Measurements from ENCODE around the gene LPAR3. TPM values are rescaled to one million over a fixed set of nuclear protein-coding genes. Genes with fewer than 3 reads are reported as not detected.
A peak's percentile ranks its signal among the peaks of the same experiment; 100 is the strongest.

LPAR3 gene
- total and polyA plus RNA-seq, 2 of the 13 experiments (the other 11 are each of a cell fraction or from before 2014, with no cell fraction given), result not detected

- TF ChIP-seq, protein P1, sequence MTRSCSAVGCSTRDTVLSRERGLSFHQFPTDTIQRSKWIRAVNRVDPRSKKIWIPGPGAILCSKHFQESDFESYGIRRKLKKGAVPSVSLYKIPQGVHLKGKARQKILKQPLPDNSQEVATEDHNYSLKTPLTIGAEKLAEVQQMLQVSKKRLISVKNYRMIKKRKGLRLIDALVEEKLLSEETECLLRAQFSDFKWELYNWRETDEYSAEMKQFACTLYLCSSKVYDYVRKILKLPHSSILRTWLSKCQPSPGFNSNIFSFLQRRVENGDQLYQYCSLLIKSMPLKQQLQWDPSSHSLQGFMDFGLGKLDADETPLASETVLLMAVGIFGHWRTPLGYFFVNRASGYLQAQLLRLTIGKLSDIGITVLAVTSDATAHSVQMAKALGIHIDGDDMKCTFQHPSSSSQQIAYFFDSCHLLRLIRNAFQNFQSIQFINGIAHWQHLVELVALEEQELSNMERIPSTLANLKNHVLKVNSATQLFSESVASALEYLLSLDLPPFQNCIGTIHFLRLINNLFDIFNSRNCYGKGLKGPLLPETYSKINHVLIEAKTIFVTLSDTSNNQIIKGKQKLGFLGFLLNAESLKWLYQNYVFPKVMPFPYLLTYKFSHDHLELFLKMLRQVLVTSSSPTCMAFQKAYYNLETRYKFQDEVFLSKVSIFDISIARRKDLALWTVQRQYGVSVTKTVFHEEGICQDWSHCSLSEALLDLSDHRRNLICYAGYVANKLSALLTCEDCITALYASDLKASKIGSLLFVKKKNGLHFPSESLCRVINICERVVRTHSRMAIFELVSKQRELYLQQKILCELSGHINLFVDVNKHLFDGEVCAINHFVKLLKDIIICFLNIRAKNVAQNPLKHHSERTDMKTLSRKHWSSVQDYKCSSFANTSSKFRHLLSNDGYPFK (CRISPR knock-in tag; IDR thresholded peaks at IDR 0.05; ENCODE audit: borderline replicate concordance), result no peak
- peak; percentile 25; the same call in 1 of the 2 replicates for TF ChIP-seq ETV5 (CRISPR knock-in tag; IDR thresholded peaks at IDR 0.05; ENCODE audit: borderline replicate concordance)
- peak; percentile 53; the same call in 1 of the 2 replicates for TF ChIP-seq NCOA2 (CRISPR knock-in tag; IDR thresholded peaks at IDR 0.05)
- no peak for TF ChIP-seq TOE1 (CRISPR knock-in tag; IDR thresholded peaks at IDR 0.05)
- TF ChIP-seq ATF1 (CRISPR knock-in tag; IDR thresholded peaks at IDR 0.05), result no peak
- peak; percentile 84 for TF ChIP-seq RARA (CRISPR knock-in tag; IDR thresholded peaks at IDR 0.05)
- no peak for TF ChIP-seq ZSCAN22 (CRISPR knock-in tag; IDR thresholded peaks at IDR 0.05)
- TF ChIP-seq HDAC6 (IDR thresholded peaks at IDR 0.05; ENCODE audit: low read depth, low read length), result no peak
- TF ChIP-seq PAXIP1 (CRISPR knock-in tag; conservative IDR thresholded peaks at IDR 0.05), result peak; percentile 40
- TF ChIP-seq ARID5B (CRISPR knock-in tag; IDR thresholded peaks at IDR 0.05), result peak; percentile 79
- no peak for TF ChIP-seq ZNF557 (CRISPR knock-in tag; IDR thresholded peaks at IDR 0.05)
- no peak for TF ChIP-seq SOX6 (IDR thresholded peaks at IDR 0.05)
- TF ChIP-seq SOX6 (CRISPR knock-in tag; IDR thresholded peaks at IDR 0.05), result peak; percentile 69
- TF ChIP-seq ARNTL (CRISPR knock-in tag; IDR thresholded peaks at IDR 0.05), result no peak
- TF ChIP-seq KDM4B (CRISPR knock-in tag; IDR thresholded peaks at IDR 0.05), result no peak
- TF ChIP-seq ZSCAN29 (CRISPR knock-in tag; conservative IDR thresholded peaks at IDR 0.05), result no peak
- TF ChIP-seq, protein P2, sequence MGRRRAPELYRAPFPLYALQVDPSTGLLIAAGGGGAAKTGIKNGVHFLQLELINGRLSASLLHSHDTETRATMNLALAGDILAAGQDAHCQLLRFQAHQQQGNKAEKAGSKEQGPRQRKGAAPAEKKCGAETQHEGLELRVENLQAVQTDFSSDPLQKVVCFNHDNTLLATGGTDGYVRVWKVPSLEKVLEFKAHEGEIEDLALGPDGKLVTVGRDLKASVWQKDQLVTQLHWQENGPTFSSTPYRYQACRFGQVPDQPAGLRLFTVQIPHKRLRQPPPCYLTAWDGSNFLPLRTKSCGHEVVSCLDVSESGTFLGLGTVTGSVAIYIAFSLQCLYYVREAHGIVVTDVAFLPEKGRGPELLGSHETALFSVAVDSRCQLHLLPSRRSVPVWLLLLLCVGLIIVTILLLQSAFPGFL (CRISPR knock-in tag; IDR thresholded peaks at IDR 0.05), result no peak
- TF ChIP-seq DDIT3 (CRISPR knock-in tag; IDR thresholded peaks at IDR 0.05), result no peak
- peak; percentile 30; the same call in 1 of the 2 replicates for TF ChIP-seq TCF7L2 (IDR thresholded peaks at IDR 0.05; ENCODE audit: low read depth, low read length)
These were observed 96.9 kb downstream of the LPAR3 start (continued) for GRCh38 chr1:84795966-84796600.

All from HepG2 (cell line).